ENCODE results near the gene TBX2. TPM values are rescaled to one million over a fixed set of nuclear protein-coding genes. Genes with fewer than 3 reads are reported as not detected.

The TBX2 gene
- total and polyA plus RNA-seq, 2 of the 13 experiments (the other 11 are each of a cell fraction or from before 2014, with no cell fraction given) = 2.8 to 15.3 TPM

DNA sequence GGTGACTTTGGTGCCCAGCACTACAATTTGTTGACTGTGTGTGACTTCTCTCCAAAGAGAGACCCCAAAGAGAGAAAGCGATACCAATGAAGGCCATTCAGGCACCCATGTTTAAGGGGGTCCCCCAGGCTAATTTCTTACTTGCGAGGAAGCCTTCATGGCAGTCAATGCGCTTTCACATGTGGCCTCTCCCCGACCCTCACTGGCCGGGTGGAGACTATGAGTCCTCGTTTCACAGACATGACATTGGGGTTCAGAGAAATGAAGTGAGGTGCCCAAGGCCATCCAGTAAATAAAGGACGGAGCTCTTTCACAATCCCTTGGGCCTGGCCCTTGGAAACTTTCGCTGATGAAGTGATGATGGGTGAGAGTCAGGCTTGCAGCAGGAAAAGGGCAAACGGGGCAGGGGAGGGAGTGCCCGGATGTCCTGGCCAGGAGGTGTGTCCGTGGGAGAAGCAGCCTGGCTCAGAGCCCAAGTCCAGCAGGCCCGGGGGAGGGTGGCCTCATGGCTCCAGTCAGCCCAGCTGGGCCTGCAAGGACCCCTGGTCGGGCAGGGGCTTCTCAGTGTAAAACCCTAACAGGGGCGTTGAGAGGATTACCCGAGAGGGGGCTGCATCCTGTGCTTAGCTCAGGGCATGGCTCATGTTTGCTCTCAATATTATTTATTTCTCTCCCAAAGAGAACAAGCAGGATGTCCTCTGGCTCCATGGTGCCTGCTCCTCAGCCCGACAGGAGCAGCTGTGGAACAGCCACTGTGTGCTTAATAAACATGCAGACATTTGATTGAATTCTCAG is 14.7 kb downstream of the TBX2 start:
- H3K9me3 ChIP-seq (ENCODE audit: low read length) = no peaks in the 10 kb centered on the region
- no peak overlapping the region for H3K27ac ChIP-seq (ENCODE audit: extremely low read length, insufficient read depth, low read length)
- no peaks in the 10 kb centered on the region for H3K36me3 ChIP-seq (replicated peaks in 1 of 2; ENCODE audit: control insufficient read depth in 1 of 2, insufficient read depth in 2 of 2, low read length in 2 of 2)
- no peaks in the 10 kb centered on the region for H3K27me3 ChIP-seq (ENCODE audit: control insufficient read depth in 1 of 2, insufficient read depth in 2 of 2, low read length in 2 of 2)
- FAIRE-seq = peak; percentile 70
- WGBS (ENCODE audit: low lambda C conversion rate) = 32% methylated on average over 15 of the region's 16 CpGs
- DNase-seq (ENCODE audit: low spot score) = no peak
- ATAC-seq = no peak
- peak overlapping the region in 1 of 3 experiments; percentile 39; a peak in 1 of 6 replicates for H3K4me3 ChIP-seq (replicated peaks in 1 of 3; ENCODE audit: insufficient read depth in 1 of 3, low read depth in 2 of 3, low read length in 3 of 3)
- H2AFZ ChIP-seq (ENCODE audit: low read length) = no peak overlapping the region
- POLR2A ChIA-PET = interaction anchor here (0.6 to 2.2 kb wide), 3 partner anchors 14 to 1427 kb away, joined by 3 to 16 read pairs (median 6); partner anchors contain the start of gene TBX2
- BruUV-seq (replicated peaks) = no TSS peak
- H3K4me2 ChIP-seq (ENCODE audit: low read depth, low read length) = peak overlapping the region; percentile 91
- peaks cover 66% of the 10 kb centered on the region for H3K4me1 ChIP-seq (ENCODE audit: insufficient read depth, low read length)
- no peak overlapping the region for H3K9ac ChIP-seq (ENCODE audit: insufficient read depth, low read depth, low read length)
- CTCF ChIA-PET (ENCODE audit: low intra/inter-chr PET ratio, low total read pairs) = interaction anchor here (1.0 to 2.7 kb wide), 2 partner anchors 136 to 160 kb away, joined by 3 to 18 read pairs; no protein-coding TSS in a partner anchor
- intact Hi-C loops (cut with micrococcal nuclease; ENCODE audit: unreplicated experiment) (loop anchor here (5.0 kb wide), 1 partner anchor 423 kb away; no protein-coding TSS in a partner anchor), in situ Hi-C loops (cut with HindIII; ENCODE audit: extremely low pct_ligation_motif_present, low pct_unique_long_range_greater_than_20kb) (loop anchor here (5.0 to 10.0 kb wide), 2 partner anchors 168 to 420 kb away; no protein-coding TSS in a partner anchor)
- no peaks in the 10 kb centered on the region for H4K20me1 ChIP-seq (ENCODE audit: insufficient read depth, low read length)
- H3K79me2 ChIP-seq (ENCODE audit: insufficient read depth, low read length) = no peaks in the 10 kb centered on the region
- TF ChIP-seq CBFB (CRISPR knock-in tag; IDR thresholded peaks at IDR 0.05) (0 out of 2 replicates have a peak, but pooled peaks have one; percentile 18), ETV5 (CRISPR knock-in tag; IDR thresholded peaks at IDR 0.05; ENCODE audit: borderline replicate concordance) (peak; percentile 65), RNF2 (conservative IDR thresholded peaks at IDR 0.05; ENCODE audit: low read depth) (no peak), XRCC5 (optimal IDR thresholded peaks at IDR 0.05; ENCODE audit: low read length) (peak; percentile 73), RFXAP (CRISPR knock-in tag; IDR thresholded peaks at IDR 0.05; ENCODE audit: borderline replicate concordance) (peak; percentile 45; the same call in 1 of the 2 replicates), ZNF746 (CRISPR knock-in tag; IDR thresholded peaks at IDR 0.05) (no peak), ZFX (CRISPR knock-in tag; IDR thresholded peaks at IDR 0.05; ENCODE audit: low read depth) (peak; percentile 53), GPN1 (CRISPR knock-in tag; IDR thresholded peaks at IDR 0.05; ENCODE audit: borderline replicate concordance) (no peak), SNRNP70 (IDR thresholded peaks at IDR 0.05; ENCODE audit: low read depth, low read length) (no peak), YEATS2 (CRISPR knock-in tag; IDR thresholded peaks at IDR 0.05; ENCODE audit: borderline replicate concordance) (peak; percentile 36; the same call in 1 of the 2 replicates), FOSL2 (CRISPR knock-in tag; IDR thresholded peaks at IDR 0.05) (peak; percentile 32; the same call in 1 of the 2 replicates), GABPA (IDR thresholded peaks at IDR 0.05; ENCODE audit: low read depth, low read length) (no peak), GABPA (CRISPR knock-in tag; IDR thresholded peaks at IDR 0.05; ENCODE audit: low read depth) (peak; percentile 31; the same call in 1 of the 2 replicates), ZNF121 (CRISPR knock-in tag; IDR thresholded peaks at IDR 0.05) (0 out of 2 replicates have a peak, but pooled peaks have one; percentile 42)
- TF ChIP-seq, protein P1, sequence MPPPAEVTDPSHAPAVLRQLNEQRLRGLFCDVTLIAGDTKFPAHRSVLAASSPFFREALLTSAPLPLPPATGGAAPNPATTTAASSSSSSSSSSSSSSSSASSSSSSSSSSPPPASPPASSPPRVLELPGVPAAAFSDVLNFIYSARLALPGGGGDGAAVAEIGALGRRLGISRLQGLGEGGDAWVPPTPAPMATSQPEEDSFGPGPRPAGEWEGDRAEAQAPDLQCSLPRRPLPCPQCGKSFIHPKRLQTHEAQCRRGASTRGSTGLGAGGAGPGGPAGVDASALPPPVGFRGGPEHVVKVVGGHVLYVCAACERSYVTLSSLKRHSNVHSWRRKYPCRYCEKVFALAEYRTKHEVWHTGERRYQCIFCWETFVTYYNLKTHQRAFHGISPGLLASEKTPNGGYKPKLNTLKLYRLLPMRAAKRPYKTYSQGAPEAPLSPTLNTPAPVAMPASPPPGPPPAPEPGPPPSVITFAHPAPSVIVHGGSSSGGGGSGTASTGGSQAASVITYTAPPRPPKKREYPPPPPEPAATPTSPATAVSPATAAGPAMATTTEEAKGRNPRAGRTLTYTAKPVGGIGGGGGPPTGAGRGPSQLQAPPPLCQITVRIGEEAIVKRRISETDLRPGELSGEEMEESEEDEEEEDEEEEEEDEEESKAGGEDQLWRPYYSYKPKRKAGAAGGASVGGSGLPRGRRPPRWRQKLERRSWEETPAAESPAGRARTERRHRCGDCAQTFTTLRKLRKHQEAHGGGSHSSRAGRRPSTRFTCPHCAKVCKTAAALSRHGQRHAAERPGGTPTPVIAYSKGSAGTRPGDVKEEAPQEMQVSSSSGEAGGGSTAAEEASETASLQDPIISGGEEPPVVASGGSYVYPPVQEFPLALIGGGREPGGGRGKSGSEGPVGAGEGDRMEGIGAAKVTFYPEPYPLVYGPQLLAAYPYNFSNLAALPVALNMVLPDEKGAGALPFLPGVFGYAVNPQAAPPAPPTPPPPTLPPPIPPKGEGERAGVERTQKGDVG (CRISPR knock-in tag; IDR thresholded peaks at IDR 0.05; ENCODE audit: borderline replicate concordance) = 0 out of 2 replicates have a peak, but pooled peaks have one; percentile 49
- TF ChIP-seq, protein P2, sequence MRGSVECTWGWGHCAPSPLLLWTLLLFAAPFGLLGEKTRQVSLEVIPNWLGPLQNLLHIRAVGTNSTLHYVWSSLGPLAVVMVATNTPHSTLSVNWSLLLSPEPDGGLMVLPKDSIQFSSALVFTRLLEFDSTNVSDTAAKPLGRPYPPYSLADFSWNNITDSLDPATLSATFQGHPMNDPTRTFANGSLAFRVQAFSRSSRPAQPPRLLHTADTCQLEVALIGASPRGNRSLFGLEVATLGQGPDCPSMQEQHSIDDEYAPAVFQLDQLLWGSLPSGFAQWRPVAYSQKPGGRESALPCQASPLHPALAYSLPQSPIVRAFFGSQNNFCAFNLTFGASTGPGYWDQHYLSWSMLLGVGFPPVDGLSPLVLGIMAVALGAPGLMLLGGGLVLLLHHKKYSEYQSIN (CRISPR knock-in tag; IDR thresholded peaks at IDR 0.05; ENCODE audit: borderline replicate concordance) = no peak
- TF ChIP-seq, protein P3, sequence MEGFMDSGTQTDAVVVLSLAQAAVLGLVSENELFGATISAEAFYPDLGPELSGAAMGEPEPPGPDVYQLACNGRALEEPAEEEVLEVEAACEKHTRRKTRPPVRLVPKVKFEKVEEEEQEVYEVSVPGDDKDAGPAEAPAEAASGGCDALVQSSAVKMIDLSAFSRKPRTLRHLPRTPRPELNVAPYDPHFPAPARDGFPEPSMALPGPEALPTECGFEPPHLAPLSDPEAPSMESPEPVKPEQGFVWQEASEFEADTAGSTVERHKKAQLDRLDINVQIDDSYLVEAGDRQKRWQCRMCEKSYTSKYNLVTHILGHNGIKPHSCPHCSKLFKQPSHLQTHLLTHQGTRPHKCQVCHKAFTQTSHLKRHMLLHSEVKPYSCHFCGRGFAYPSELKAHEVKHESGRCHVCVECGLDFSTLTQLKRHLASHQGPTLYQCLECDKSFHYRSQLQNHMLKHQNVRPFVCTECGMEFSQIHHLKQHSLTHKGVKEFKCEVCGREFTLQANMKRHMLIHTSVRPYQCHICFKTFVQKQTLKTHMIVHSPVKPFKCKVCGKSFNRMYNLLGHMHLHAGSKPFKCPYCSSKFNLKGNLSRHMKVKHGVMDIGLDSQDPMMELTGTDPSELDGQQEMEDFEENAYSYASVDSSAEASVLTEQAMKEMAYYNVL (CRISPR knock-in tag; IDR thresholded peaks at IDR 0.05; ENCODE audit: borderline replicate concordance) = peak; percentile 48; the same call in 1 of the 2 replicates
